Neural cell (in vitro differentiated cells): ENCODE measurements around the gene PSMA7. TPM values are rescaled to one million over a fixed set of nuclear protein-coding genes. Genes with fewer than 3 reads are reported as not detected.

Experiments
- H2AFZ ChIP-seq: fragments of 200-600, 300-800 bp; sonication (generic), shearing (Covaris generic); 2 replicates; pipeline ENCODE4 v1.6.0; 2014; ENCODE audit warnings: low read depth, mild to moderate bottlenecking, antibody characterized with exemption, low read length, moderate library complexity
- H3F3A ChIP-seq: fragments of 200-600 bp; shearing (Covaris generic); 2 replicates; pipeline ENCODE4 v1.6.1; 2016; ENCODE audit warnings: mild to moderate bottlenecking, moderate library complexity, mixed read lengths, antibody characterized with exemption, low read length; ENCODE audit not compliant: insufficient read depth, poor library complexity, severe bottlenecking
- H3K27ac ChIP-seq: fragments of 200-600, 300-800 bp; sonication (generic), shearing (Covaris generic); 2 replicates; pipeline ENCODE4 v1.5.1; 2014; ENCODE audit warnings: mild to moderate bottlenecking, low read length, moderate library complexity
- H3K27me3 ChIP-seq: fragments of 300-800, 200-600 bp; sonication (generic), shearing (Covaris generic); 2 replicates; pipeline ENCODE4 v1.6.0; 2014; ENCODE audit warnings: mild to moderate bottlenecking, low read depth, low read length, moderate library complexity; ENCODE audit not compliant: insufficient read depth
- H3K36me3 ChIP-seq: fragments of 300-800, 200-600 bp; sonication (generic), shearing (Covaris generic); 2 replicates; pipeline ENCODE4 v1.5.1; 2014; ENCODE audit warnings: mild to moderate bottlenecking, antibody characterized with exemption, low read length, moderate library complexity; ENCODE audit not compliant: insufficient read depth
- H3K4me2 ChIP-seq: fragments of 300-800, 200-600 bp; sonication (generic), shearing (Covaris generic); 2 replicates; pipeline ENCODE4 v1.6.0; 2014; ENCODE audit warnings: mild to moderate bottlenecking, low read length
- H3K4me3 ChIP-seq: fragments of 300-800, 200-600 bp; sonication (generic), shearing (Covaris generic); 2 replicates; pipeline ENCODE4 v1.5.1; 2014; ENCODE audit warnings: mild to moderate bottlenecking, low read length, moderate library complexity
- H3K79me2 ChIP-seq: fragments of 200-600 bp; shearing (Covaris generic); replicated peaks from 2 replicates; pipeline ENCODE4 v1.6.0; 2014; ENCODE audit warnings: mild to moderate bottlenecking, low read length, moderate library complexity; ENCODE audit not compliant: insufficient read depth
- H3K9ac ChIP-seq: fragments of 300-800, 200-600 bp; sonication (generic), shearing (Covaris generic); 2 replicates; pipeline ENCODE4 v1.6.1; 2016; ENCODE audit warnings: mild to moderate bottlenecking, low read length, mixed read lengths
- H3K9me2 ChIP-seq: fragments of 200-600 bp; shearing (Covaris generic); 2 replicates; pipeline ENCODE4 v1.6.1; 2016; ENCODE audit warnings: mild to moderate bottlenecking, low read length, mixed read lengths; ENCODE audit not compliant: insufficient read depth
- H3K9me3 ChIP-seq: fragments of 200-600, 300-800 bp; sonication (generic), shearing (Covaris generic); 2 replicates; pipeline ENCODE4 v1.6.1; 2016; ENCODE audit warnings: mild to moderate bottlenecking, mixed run types, low read length, moderate library complexity, mixed read lengths
- H4K20me1 ChIP-seq: fragments of 200-600 bp; shearing (Covaris generic); 2 replicates; pipeline ENCODE4 v1.6.1; 2016; ENCODE audit warnings: mild to moderate bottlenecking, mixed run types; ENCODE audit not compliant: insufficient read depth
- CTCF ChIP-seq: fragments of 450-650 bp; IDR thresholded peaks from 2 replicates; pipeline ENCODE4 v1.5.1; 2014; ENCODE audit warnings: antibody characterized with exemption, mild to moderate bottlenecking, moderate library complexity; ENCODE audit not compliant: poor library complexity, severe bottlenecking
- EP300 ChIP-seq: fragments of 450-650 bp; conservative IDR thresholded peaks from 2 replicates; pipeline ENCODE4 v1.6.1; 2014; ENCODE audit warnings: antibody characterized with exemption, mild to moderate bottlenecking, moderate library complexity; ENCODE audit not compliant: poor library complexity, severe bottlenecking
- EZH2 ChIP-seq: fragments of 200-600, 300-800 bp; shearing (Covaris generic), sonication (generic); IDR thresholded peaks from 2 replicates; pipeline ENCODE4 v1.6.1; 2014; ENCODE audit warnings: antibody characterized with exemption, low read length, borderline replicate concordance, mild to moderate bottlenecking; ENCODE audit not compliant: insufficient read depth, poor library complexity, severe bottlenecking
- MXI1 ChIP-seq: fragments of 450-650 bp; conservative IDR thresholded peaks from 2 replicates; pipeline ENCODE4 v1.6.1; 2014; ENCODE audit warnings: antibody characterized with exemption, mild to moderate bottlenecking; ENCODE audit not compliant: poor library complexity, severe bottlenecking
- POLR2AphosphoS5 ChIP-seq: IDR thresholded peaks from 2 replicates; pipeline ENCODE4 v1.6.1; 2012
- RAD21 ChIP-seq: fragments of 450-650 bp; conservative IDR thresholded peaks from 2 replicates; pipeline ENCODE4 v1.6.1; 2014; ENCODE audit warnings: antibody characterized with exemption, mild to moderate bottlenecking, moderate library complexity
- SMC3 ChIP-seq: fragments of 450-650 bp; conservative IDR thresholded peaks from 2 replicates; pipeline ENCODE4 v1.6.1; 2014; ENCODE audit warnings: antibody characterized with exemption, mild to moderate bottlenecking, moderate library complexity; ENCODE audit not compliant: poor library complexity
- TAF1 ChIP-seq: IDR thresholded peaks from 2 replicates; pipeline ENCODE4 v1.6.1; 2012; ENCODE audit warnings: low read depth
- polyA plus RNA-seq: library from polyadenylated mRNA; depleted of rRNA; stranded (reverse); fragments of >200 nt; gene quantifications from 2 replicates; pipeline ENCODE4 v1.2.3, GENCODE V29; 2014
- TF ChIP-seq, protein P1 (sequence below): IDR thresholded peaks from 2 replicates; pipeline ENCODE4 v1.6.1; 2012; ENCODE audit warnings: borderline replicate concordance

PSMA7 gene
- polyA plus RNA-seq, 1 donor from 2014 or later = 874 TPM

GRCh38 chr20:62129731-62130531, 13.3 kb downstream of the PSMA7 start:
- peaks cover 6% of the 10 kb centered on the region for H4K20me1 ChIP-seq

DNA sequence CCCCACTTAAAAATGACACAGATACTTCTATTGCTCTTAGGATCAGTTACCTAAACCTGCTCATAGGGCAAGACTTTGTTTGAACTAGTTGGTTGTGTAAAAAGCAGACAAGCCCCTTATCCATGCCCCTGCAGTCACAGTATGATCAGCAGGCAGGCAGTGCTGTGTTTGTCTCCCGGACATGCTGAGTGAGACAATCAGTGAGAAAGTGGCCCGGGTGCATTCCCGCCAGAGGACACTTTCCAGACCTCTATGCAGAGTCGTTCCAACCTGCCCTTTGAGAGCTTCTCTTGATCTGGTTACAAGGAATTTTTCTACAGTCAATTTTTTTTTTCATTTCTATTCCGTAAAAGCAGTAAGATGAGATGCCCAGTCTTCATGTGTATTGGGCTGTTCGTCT, 14.7 kb downstream of the PSMA7 start:
- Histone ChIP-seq H3K9ac (no peak overlapping the region), H3K9me3 (no peaks in the 10 kb centered on the region), H4K20me1 (peaks cover 15% of the 10 kb centered on the region), H2AFZ (no peak overlapping the region), H3K4me2 (no peak overlapping the region), H3K27me3 (no peaks in the 10 kb centered on the region), H3K79me2 (peaks cover 24% of the 10 kb centered on the region), H3F3A (peaks cover under 1% of the 10 kb centered on the region), H3K4me3 (no peak overlapping the region), H3K36me3 (no peaks in the 10 kb centered on the region), H3K9me2 (no peaks in the 10 kb centered on the region), H3K27ac (no peak overlapping the region)
- TF ChIP-seq TAF1 = no peak

More at GRCh38 chr20:62129731-62130531, 13.3 kb downstream of the PSMA7 start:
- no peak overlapping the region for H3K4me2 ChIP-seq
- TF ChIP-seq EP300 = no peak
- TF ChIP-seq CTCF = no peak
- TF ChIP-seq TAF1 = no peak
- TF ChIP-seq, protein P1, sequence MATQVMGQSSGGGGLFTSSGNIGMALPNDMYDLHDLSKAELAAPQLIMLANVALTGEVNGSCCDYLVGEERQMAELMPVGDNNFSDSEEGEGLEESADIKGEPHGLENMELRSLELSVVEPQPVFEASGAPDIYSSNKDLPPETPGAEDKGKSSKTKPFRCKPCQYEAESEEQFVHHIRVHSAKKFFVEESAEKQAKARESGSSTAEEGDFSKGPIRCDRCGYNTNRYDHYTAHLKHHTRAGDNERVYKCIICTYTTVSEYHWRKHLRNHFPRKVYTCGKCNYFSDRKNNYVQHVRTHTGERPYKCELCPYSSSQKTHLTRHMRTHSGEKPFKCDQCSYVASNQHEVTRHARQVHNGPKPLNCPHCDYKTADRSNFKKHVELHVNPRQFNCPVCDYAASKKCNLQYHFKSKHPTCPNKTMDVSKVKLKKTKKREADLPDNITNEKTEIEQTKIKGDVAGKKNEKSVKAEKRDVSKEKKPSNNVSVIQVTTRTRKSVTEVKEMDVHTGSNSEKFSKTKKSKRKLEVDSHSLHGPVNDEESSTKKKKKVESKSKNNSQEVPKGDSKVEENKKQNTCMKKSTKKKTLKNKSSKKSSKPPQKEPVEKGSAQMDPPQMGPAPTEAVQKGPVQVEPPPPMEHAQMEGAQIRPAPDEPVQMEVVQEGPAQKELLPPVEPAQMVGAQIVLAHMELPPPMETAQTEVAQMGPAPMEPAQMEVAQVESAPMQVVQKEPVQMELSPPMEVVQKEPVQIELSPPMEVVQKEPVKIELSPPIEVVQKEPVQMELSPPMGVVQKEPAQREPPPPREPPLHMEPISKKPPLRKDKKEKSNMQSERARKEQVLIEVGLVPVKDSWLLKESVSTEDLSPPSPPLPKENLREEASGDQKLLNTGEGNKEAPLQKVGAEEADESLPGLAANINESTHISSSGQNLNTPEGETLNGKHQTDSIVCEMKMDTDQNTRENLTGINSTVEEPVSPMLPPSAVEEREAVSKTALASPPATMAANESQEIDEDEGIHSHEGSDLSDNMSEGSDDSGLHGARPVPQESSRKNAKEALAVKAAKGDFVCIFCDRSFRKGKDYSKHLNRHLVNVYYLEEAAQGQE = no peak
- TF ChIP-seq MXI1 = no peak
- TF ChIP-seq RAD21 = no peak
- TF ChIP-seq SMC3 = no peak
- no peak for TF ChIP-seq EZH2
- TF ChIP-seq POLR2AphosphoS5 = no peak
- no peaks in the 10 kb centered on the region for H3K9me3 ChIP-seq
- H2AFZ ChIP-seq = no peak overlapping the region
- H3K9me2 ChIP-seq = no peaks in the 10 kb centered on the region
- H3K9ac ChIP-seq = no peak overlapping the region
- H3K79me2 ChIP-seq = peaks cover 9% of the 10 kb centered on the region
- H3K4me3 ChIP-seq = no peak overlapping the region
- H3K36me3 ChIP-seq = no peaks in the 10 kb centered on the region
- H3F3A ChIP-seq = no peaks in the 10 kb centered on the region
- H3K27ac ChIP-seq = no peak overlapping the region
- no peaks in the 10 kb centered on the region for H3K27me3 ChIP-seq
